GM19372 (cell line): ENCODE results near the gene DLX4.

Experiments used
- ATAC-seq: cut with Tn5 transposase; IDR thresholded peaks from one replicate; pipeline ENCODE4 v1.9.1; 2021; ENCODE audit warnings: mild to moderate bottlenecking, low read depth, moderate library complexity; ENCODE audit not compliant: unreplicated experiment

The DLX4 gene

GRCh38 chr17:49998836-49999511 lies 30.0 kb downstream of the DLX4 start:
- no peak for ATAC-seq

- ATAC-seq, result no peak
Observed at GRCh38 chr17:50003911-50004310, 34.9 kb downstream of the DLX4 start.

- no peak for ATAC-seq
Observed at GRCh38 chr17:50009282-50009681, 40.3 kb downstream of the DLX4 start.

GRCh38 chr17:50013079-50013478 lies 44.1 kb downstream of the DLX4 start:
- no peak for ATAC-seq

- ATAC-seq, result no peak
Observed at GRCh38 chr17:50014471-50015088, 45.6 kb downstream of the DLX4 start.

GRCh38 chr17:50015146-50015545 lies 46.2 kb downstream of the DLX4 start:
- no peak for ATAC-seq

- no peak for ATAC-seq
Observed at GRCh38 chr17:50018909-50019308, 49.9 kb downstream of the DLX4 start.

- ATAC-seq, result no peak
Observed at GRCh38 chr17:50020841-50021599, 52.0 kb downstream of the DLX4 start.

- no peak for ATAC-seq
Observed at GRCh38 chr17:50021681-50022370, 52.8 kb downstream of the DLX4 start.

GRCh38 chr17:50022463-50023130 lies 53.6 kb downstream of the DLX4 start:
- ATAC-seq, result no peak

- ATAC-seq, result no peak
Observed at GRCh38 chr17:50023520-50023919, 54.5 kb downstream of the DLX4 start.
